ENCODE results near the gene LNX1.
A peak's percentile ranks its signal among the peaks of the same experiment; 100 is the strongest.
"Not testable (repeated sequence)": the region's sequence is repeated elsewhere in the genome, so short reads cannot be mapped to it uniquely, and the experiment has no call there.

Gene LNX1

DNA sequence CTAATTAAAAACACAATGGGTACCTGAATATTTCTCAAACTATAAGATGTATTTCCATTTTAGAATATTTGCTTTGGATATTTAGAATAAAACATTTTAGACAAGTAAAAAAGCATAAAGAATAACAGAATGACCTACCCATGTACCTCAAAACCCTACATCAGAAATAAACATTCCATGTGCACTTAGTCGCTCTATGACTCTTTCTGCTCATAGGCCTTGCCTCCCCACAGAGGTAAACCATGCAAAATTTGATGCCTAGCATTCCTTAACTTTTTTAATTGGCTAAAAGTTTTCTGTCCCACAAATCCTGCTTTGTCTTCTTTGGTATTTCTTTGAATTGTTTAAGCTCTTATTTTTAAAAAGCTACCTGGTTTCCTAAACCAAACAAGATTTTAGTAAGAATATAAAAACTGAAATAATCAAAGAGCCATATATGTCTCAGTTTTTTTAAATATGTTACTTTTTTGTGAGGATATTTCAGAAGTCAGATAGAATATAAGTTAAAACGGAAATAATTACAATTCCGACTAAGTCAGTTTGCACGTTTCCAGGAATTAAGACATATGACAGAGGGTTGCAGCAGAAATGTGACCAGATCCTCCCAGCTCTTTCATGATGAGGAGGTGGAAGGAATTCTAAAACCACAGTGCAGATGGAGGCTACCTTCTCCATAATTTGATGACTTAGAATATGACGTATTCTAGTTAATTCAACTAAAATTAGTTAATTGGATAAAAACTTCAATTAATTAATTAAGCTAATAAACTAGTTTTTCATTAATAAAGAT, 111.4 kb downstream of the LNX1 start:
- DNase-seq (ENCODE audit: low read depth), result no peak
- no peak overlapping the region for H3K4me3 ChIP-seq (ENCODE audit: low read length)
- TF ChIP-seq, protein P1, sequence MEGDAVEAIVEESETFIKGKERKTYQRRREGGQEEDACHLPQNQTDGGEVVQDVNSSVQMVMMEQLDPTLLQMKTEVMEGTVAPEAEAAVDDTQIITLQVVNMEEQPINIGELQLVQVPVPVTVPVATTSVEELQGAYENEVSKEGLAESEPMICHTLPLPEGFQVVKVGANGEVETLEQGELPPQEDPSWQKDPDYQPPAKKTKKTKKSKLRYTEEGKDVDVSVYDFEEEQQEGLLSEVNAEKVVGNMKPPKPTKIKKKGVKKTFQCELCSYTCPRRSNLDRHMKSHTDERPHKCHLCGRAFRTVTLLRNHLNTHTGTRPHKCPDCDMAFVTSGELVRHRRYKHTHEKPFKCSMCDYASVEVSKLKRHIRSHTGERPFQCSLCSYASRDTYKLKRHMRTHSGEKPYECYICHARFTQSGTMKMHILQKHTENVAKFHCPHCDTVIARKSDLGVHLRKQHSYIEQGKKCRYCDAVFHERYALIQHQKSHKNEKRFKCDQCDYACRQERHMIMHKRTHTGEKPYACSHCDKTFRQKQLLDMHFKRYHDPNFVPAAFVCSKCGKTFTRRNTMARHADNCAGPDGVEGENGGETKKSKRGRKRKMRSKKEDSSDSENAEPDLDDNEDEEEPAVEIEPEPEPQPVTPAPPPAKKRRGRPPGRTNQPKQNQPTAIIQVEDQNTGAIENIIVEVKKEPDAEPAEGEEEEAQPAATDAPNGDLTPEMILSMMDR (conservative IDR thresholded peaks at IDR 0.05; ENCODE audit: low read depth, low read length), result no peak

DNA sequence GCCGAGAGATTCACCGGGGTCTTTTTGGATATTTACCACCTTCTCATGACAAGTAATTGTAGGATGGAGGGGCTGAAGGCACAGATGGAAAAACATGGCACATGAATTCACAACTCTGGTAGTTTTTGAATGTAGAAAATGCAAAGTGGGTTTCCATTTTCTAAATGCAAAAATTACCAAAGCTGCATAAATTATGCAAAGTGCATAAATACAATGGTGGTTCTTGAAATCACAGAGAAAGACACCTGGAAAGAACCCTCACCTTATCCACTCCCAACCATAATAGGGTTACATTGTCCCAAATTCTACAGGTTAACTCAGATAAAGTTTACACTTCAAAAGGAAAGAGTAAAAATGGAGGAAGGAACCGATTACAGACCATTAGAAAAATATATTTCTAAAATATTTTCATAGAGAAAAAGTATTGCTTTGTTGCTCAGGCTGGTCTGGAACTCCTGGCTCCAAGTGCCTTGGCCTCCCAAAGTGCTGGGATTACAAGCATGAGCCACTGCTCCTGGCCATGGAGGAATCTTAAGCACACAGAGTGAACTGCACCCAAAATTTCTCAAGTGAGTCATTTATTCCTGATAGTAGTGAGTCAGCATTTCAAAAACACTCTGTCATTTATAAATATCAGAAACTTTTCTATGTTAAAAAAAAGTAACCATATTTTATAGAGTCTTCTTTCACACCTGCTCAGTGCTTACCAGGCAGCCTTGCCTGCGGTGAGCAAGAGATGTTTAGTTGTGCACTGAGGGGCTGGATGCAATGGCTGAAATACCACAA, 112.4 kb downstream of the LNX1 start:
- no peak overlapping the region for H3K4me3 ChIP-seq (ENCODE audit: low read length)
- TF ChIP-seq, protein P1 (conservative IDR thresholded peaks at IDR 0.05; ENCODE audit: low read depth, low read length), result no peak
- DNase-seq (ENCODE audit: low read depth), result peak; percentile 63

DNA sequence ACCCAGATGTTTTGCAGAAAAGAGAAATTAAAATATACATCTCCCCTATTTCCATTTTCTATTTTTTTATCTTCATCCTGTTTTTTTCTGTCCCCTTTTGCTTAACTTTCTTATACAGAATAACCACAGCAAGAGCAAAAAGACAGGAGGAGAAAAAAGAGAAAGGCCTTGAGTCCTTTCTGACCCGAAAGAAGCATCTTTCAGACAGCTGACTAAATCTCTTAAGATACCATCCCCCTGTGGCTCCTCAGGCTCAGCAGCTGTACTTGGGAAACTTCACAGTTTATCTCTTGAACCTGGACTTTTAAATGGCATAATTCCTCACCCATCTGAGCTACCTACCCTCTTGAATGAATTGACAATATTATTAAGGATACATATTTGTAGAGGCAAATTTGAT, 113.7 kb downstream of the LNX1 start:
- TF ChIP-seq, protein P1 (conservative IDR thresholded peaks at IDR 0.05; ENCODE audit: low read depth, low read length), result no peak
- DNase-seq (ENCODE audit: low read depth), result no peak
- H3K4me3 ChIP-seq (ENCODE audit: low read length), result no peak overlapping the region

DNA sequence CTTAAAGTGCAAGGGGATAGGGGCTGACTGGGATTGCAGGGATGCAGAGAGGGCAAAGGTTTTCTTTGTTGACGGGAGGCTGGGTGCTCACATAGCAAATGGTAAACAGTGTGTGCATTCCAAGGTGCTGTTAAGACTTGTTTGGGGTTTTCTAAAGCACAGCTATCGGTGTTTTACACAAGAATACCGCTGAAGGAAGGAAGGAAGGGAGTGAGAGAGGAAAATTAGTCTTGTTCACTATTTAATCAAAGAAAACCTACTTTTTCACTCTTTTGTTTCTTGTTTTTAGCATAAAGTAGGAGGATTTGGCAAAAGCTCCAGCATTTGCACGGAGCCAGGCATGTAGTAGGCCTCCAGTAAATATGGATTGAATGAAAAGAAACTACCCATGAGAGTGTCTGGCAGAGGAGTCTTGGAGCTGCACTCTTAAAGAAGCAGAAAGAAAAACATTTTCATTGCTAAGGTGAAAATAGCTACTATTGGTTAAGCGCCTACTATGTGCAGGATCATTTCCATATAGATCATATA, 114.2 kb downstream of the LNX1 start:
- no peak overlapping the region for H3K4me3 ChIP-seq (ENCODE audit: low read length)
- TF ChIP-seq, protein P1 (conservative IDR thresholded peaks at IDR 0.05; ENCODE audit: low read depth, low read length), result no peak
- DNase-seq (ENCODE audit: low read depth), result no peak

DNA sequence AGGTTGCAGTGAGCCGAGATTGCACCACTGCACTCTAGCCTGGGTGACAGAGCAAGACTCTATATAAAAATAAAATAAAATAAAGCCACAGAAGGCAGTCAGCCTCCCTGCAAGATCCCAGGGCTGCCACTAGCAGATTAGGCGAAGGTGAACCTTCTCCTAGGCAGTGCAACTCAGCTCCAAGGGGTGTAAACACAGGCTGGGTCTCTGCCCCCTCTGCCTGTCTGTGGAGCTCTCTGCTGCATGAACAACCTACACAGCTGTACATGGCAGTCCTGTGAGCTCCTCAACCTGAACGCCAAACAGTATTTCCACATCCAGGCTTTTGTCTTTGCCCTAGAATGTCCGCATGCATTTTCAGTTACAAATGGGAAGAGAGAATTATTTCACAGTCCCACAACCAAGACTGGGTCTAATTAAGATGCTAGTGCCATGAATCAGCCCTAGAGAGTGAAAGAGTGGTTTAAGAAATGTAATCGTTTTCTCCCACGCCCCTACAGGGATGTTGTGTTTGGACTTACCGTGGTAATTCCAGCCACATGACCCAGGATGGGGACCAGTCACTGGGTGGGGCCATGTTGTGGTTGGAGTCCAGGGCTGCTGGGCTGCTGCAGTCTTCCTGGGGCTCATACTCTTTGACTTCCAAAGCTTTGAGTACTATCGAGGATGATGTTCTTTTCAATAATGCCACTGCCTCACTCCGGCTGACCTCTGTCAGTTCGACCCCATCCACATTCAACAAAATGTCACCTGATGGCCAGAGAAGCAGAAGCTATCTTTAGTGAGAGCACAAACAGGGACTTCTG, 114.9 kb downstream of the LNX1 start:
- TF ChIP-seq, protein P1 (conservative IDR thresholded peaks at IDR 0.05; ENCODE audit: low read depth, low read length), result no peak
- peak; percentile 99 for DNase-seq (ENCODE audit: low read depth)
- H3K4me3 ChIP-seq (ENCODE audit: low read length), result no peak overlapping the region

DNA sequence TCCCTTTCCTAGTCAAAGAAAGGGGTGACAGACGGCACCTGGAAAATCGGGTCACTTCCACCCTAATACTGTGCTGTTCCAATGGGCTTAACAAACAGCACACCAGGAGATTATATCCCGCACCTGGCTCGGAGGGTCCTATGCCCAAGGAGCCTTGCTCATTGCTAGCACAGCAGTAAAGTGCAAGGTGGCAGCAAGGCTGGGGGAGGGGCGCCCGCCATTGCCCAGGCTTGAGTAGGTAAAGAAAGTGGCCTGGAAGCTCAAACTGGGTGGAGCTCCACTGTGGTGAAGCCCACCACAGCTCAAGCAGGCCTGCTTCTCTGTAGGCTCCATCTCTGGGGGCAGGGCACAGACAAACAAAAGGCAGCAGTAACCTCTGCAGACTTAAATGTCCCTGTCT, 124.7 kb downstream of the LNX1 start:
- not testable (repeated sequence) for DNase-seq (ENCODE audit: low read depth); H3K4me3 ChIP-seq (ENCODE audit: low read length)

DNA sequence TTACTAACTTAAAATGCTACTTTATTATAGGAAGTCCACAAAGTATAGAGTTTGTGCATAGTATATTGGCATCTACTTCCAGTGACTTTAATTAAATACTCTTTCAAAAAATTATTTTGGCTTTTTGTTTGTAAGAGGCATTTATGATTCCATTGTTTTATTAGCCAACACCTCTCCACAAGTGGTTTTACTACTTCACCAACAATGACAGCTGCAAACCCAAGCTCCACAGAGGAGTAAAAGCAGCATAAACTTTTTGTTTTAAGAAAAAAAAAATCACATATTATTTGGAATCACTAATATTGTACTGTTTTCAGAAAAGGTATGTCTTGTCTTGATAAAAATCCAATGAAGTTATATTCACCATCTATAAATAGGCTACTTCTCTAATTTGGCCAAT, 125.4 kb downstream of the LNX1 start:
- H3K4me3 ChIP-seq (ENCODE audit: low read length), result no peak overlapping the region
- TF ChIP-seq, protein P1 (conservative IDR thresholded peaks at IDR 0.05; ENCODE audit: low read depth, low read length), result no peak
- DNase-seq (ENCODE audit: low read depth), result no peak
